Measurements from ENCODE around the gene CDK16. TPM values are rescaled to one million over a fixed set of nuclear protein-coding genes. Genes with fewer than 3 reads are reported as not detected.

The CDK16 gene
- total and polyA plus RNA-seq, 8 donors = 31.2 to 156 (median 47.4) TPM

GRCh38 chrX:47224266-47224895, 5.9 kb downstream of the CDK16 start:
- peaks cover 0 to 24% (median 20%) of the 10 kb centered on the region in 4 donors for H3K4me1 ChIP-seq
- TF ChIP-seq CTCF (IDR thresholded peaks at IDR 0.05) (no peak), EP300 (IDR thresholded peaks at IDR 0.05) (no peak), POLR2A (IDR thresholded peaks at IDR 0.05) (no peak), POLR2AphosphoS5 (IDR thresholded peaks at IDR 0.05) (no peak)
- no peak for DNase-seq
- WGBS, 5 donors = 88 to 97% (median 92%) methylated on average over 6 to 17 of the region's 17 CpGs
- no peak overlapping the region for H3K27ac ChIP-seq
- no peak overlapping the region for H3K4me3 ChIP-seq
- peaks cover 39 to 68% (median 62%) of the 10 kb centered on the region in 4 donors for H3K36me3 ChIP-seq
- H3K27me3 ChIP-seq = no peaks in the 10 kb centered on the region
- H3K9me3 ChIP-seq = no peaks in the 10 kb centered on the region
- intact Hi-C loops (cut with DNase I; ENCODE audit: low total_unique reads) = no loop called here

DNA sequence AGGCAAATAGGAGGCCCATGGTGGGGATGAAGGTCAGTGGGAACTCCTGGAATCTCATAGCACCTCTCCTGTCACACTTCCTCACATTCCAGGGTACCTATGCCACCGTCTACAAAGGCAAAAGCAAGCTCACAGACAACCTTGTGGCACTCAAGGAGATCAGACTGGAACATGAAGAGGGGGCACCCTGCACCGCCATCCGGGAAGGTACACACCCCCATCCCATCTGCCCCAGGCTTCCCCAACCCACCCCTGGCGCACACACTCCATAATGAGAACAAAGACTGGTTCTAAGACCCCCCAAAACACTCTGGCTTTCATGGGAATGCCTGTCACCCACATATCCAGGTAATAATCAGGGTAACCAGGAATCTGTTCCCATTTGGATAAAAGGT, 6.4 kb downstream of the CDK16 start:
- TF ChIP-seq POLR2A (IDR thresholded peaks at IDR 0.05) = no peak
- TF ChIP-seq EP300 (IDR thresholded peaks at IDR 0.05) = no peak
- no peak for TF ChIP-seq POLR2AphosphoS5 (IDR thresholded peaks at IDR 0.05)
- no peak for TF ChIP-seq CTCF (IDR thresholded peaks at IDR 0.05)
- peaks cover 39 to 73% (median 67%) of the 10 kb centered on the region in 4 donors for H3K36me3 ChIP-seq
- H3K4me1 ChIP-seq = peaks cover 0 to 20% (median 15%) of the 10 kb centered on the region in 4 donors
- no peak overlapping the region for H3K27ac ChIP-seq
- no peaks in the 10 kb centered on the region for H3K27me3 ChIP-seq
- no peak overlapping the region for H3K4me3 ChIP-seq
- intact Hi-C loops (cut with DNase I; ENCODE audit: low total_unique reads) = no loop called here
- DNase-seq = no peak
- H3K9me3 ChIP-seq = no peaks in the 10 kb centered on the region
- WGBS, 5 donors = 89 to 96% (median 92%) methylated on average over 2 to 4 of the region's 4 CpGs

- Histone ChIP-seq H3K27me3 (no peaks in the 10 kb centered on the region), H3K4me3 (no peak overlapping the region), H3K27ac (no peak overlapping the region), H3K9me3 (no peaks in the 10 kb centered on the region), H3K4me1 (peaks cover 0 to 8% (median 4%) of the 10 kb centered on the region in 4 donors), H3K36me3 (peaks cover 39 to 73% (median 67%) of the 10 kb centered on the region in 4 donors)
- WGBS, 5 donors = 83 to 92% (median 87%) methylated on average over 3 to 6 of the region's 6 CpGs
- no peak for TF ChIP-seq POLR2A (IDR thresholded peaks at IDR 0.05)
- TF ChIP-seq POLR2AphosphoS5 (IDR thresholded peaks at IDR 0.05) = no peak
- TF ChIP-seq EP300 (IDR thresholded peaks at IDR 0.05) = no peak
- TF ChIP-seq CTCF (IDR thresholded peaks at IDR 0.05) = no peak
- intact Hi-C loops (cut with DNase I; ENCODE audit: low total_unique reads) = no loop called here
- no peak for DNase-seq
These were observed 7.6 kb downstream of the CDK16 start for GRCh38 chrX:47226071-47226470.

GRCh38 chrX:47226531-47227333, 8.3 kb downstream of the CDK16 start:
- intact Hi-C loops (cut with DNase I; ENCODE audit: low total_unique reads) = no loop called here
- no peak for TF ChIP-seq POLR2AphosphoS5 (IDR thresholded peaks at IDR 0.05)
- TF ChIP-seq CTCF (IDR thresholded peaks at IDR 0.05) = no peak
- no peak for TF ChIP-seq EP300 (IDR thresholded peaks at IDR 0.05)
- TF ChIP-seq POLR2A (IDR thresholded peaks at IDR 0.05) = no peak
- Histone ChIP-seq H3K4me1 (peaks cover 0 to 2% (median under 1%) of the 10 kb centered on the region in 4 donors), H3K4me3 (no peak overlapping the region), H3K36me3 (peaks cover 39 to 69% (median 67%) of the 10 kb centered on the region in 4 donors), H3K9me3 (no peaks in the 10 kb centered on the region), H3K27me3 (no peaks in the 10 kb centered on the region), H3K27ac (no peak overlapping the region)
- DNase-seq = no peak
- 89 to 96% (median 92%) methylated on average over 7 to 19 of the region's 19 CpGs for WGBS, 5 donors

Measured in stomach (tissue), 9 donors.